ENCODE results near the gene SP3. TPM values are rescaled to one million over a fixed set of nuclear protein-coding genes. Genes with fewer than 3 reads are reported as not detected.

SP3 gene
- total RNA-seq, 1 experiment from 2014 or later: 69.8 TPM

- DNase-seq (ENCODE audit: low read depth, low spot score): no peak
- in situ Hi-C loops (cut with HindIII; ENCODE audit: low pct_unique_long_range_greater_than_20kb, low sequenced_read_pairs): no loop called here
These were observed 106.9 kb downstream of the SP3 start for GRCh38 chr2:173858291-173858731.
